C1 segment of cervical spinal cord (tissue), 14 donors: Measurements from ENCODE around the gene PDE6H.

Source experiments
- DNase-seq, 14 donors: peaks; one replicate each; lab custom pipeline; 2025; lab: John Stamatoyannopoulos, UW

The PDE6H gene

DNA sequence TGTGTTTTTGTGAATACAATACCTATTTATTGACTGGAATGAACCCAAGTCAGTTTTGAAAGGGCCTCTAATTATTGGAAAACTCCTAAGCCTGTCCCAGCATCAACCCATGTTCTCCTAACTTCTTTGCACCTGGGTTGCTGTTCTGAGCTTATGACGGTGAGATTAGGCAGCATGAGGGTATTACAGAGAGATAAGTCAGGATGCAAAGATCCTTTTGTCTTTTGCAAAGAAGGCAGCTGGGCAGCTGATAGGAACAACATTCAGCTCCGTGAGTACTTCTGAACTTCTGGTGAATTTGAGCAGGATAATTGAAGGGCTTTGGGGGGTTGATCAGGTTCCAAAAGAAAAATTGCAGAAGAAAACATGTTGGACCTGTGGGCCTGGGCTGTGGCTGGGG, at the start of gene PDE6H:
Gene PDE6H (plus strand): TSS at position 227 of the 400 bp plus-strand sequence. CDS start 4,971 bp downstream, outside the sequence.
- DNase-seq: no peak

DNA sequence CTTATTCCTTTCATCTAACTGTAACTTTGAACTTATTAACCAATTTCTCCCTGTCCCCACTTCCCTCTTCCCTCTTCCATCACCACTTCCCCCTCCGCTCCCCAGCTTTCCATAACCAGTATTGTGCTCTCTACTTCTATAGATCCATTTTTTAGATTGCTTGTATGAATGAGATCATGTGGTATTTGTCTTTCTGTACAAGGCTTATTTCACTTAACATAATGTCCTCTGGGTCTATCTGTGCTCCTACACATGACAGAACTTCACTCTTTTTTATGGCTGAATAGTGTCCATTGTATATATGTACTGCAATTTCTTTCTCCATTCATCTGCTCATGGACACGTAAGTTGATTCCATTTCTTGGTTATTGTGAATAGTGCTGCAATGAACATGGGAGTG, 48.9 kb upstream of the PDE6H start:
- no peak for DNase-seq

DNA sequence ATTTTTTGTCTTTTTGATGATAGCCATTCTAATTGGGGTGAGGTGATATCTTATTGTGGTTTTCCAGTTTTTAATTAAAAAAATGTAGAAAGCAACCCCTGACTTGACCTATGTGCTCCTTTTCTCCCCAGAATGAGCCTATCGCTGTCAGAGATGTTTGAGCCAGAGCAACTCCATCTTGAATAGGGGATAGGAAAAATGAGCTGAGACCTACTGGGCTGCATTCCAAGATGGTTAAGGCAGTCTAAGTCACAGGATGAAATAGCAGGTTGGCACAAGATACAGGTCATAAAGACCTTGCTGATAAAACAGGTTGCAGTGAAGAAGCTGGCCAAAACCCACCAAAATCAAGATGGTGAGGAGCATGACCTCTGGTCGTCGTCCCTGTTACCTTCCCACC, 48.3 kb upstream of the PDE6H start:
- DNase-seq: no peak

DNA sequence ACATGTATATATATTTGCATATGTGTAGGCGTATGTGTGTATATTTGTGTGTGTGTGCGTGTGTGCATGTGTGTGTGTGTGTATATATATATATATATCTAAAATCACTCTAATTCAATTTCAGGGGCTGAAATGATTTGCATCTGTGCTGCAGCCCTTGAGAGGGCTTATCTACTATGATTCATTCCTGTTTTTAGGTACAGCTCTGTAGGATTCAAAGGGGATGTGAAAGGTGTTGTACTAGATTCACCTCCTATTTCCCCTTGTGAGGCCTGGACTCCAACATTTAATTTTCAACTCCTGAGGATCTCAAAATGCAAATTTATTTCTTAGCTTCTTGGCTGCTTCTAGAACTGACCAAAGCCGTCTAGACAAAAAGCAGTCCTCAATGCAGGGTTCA, 45.6 kb upstream of the PDE6H start:
- DNase-seq: no peak

DNA sequence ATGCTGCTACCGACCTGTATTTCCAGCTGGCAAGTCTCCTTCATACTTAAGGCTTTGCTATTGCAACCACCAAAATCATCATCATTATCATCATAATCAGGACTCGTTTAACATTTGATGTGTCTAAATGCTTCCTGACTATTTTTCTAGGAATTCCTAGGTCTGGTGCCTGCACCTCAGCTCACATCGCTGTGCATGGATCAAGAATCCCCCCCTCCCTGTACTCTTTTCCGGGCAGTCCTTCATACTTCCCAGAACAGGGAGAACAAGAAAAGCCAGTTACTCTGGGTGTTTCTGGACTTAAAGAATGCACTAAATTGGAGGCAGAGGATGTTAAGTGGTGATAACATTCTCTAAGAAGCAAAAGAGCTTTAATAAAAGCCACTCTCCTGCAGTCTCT, 43.9 kb upstream of the PDE6H start:
- DNase-seq: no peak

DNA sequence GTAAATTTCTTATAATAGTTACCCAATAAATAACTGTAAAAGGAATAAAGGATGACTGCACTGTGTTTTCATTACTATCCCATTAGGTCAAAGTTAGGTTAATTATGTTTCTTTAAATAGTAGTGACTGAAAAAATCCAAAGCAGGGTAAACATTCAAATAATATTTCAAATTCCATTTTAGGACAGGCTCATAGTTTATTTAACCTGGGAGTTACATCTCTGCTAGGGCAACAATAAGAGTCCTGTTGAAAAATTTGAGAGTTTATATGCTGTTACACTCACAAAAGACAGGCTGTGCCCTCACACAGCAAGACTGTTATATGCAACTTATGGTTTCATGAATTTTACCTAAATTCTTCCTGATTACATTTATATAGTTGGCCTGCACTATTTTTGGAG, 42.5 kb upstream of the PDE6H start:
- DNase-seq: no peak

DNA sequence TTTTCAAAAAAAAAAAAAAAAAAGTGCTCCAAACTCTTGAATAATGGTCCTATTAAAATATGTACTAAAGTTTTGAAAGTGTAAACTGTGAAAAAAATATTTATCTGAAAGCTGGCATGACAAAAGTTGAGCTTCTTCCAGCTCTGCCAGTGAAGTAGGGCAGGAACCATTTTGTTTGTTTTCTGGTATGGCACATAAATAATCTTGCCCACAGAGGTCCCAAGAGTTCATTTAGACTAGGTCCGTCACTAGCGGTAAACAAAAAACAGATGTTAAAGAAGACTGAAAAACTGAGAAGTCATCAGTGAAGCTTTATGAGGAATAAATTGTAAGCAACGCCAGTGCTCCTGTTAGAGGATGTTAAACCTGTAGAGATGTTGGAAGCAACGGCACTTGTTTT, 41.5 kb upstream of the PDE6H start:
- DNase-seq: no peak

DNA sequence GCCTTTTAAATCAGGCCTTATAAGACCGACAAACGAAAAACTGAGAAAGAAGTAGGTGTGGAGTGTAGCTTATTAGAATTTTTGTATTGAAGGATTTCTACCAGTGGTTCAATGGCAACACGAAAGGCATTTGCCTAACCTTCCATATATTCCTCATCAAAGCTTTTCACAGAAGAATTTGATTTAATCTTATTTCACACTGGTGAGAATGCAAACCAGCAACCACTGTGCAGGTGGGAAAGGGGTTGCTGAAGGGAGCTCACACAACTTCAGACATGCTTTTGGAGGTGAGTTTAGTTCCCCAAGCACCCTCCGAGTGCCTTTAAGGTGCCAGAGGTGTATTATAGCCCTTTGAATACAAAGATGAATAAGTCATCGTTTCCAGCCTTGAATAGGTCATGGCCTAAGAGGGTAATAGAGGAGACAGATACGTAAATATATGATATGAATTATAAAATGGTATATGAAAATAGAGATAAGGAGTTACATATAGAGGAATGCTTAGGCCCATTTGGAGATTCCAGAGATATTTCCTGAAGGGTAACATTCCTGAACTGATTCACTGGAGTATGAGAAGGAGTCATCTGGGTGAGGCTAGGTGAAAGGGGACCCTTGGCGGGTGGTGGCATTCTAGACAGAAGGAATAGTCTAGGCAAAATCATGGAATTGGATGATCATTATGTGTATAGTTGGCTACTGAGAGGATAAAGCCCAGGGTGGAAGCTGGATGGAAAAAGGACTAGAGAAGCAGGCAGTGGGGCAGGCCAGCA, 40.9 kb upstream of the PDE6H start:
- no peak for DNase-seq

DNA sequence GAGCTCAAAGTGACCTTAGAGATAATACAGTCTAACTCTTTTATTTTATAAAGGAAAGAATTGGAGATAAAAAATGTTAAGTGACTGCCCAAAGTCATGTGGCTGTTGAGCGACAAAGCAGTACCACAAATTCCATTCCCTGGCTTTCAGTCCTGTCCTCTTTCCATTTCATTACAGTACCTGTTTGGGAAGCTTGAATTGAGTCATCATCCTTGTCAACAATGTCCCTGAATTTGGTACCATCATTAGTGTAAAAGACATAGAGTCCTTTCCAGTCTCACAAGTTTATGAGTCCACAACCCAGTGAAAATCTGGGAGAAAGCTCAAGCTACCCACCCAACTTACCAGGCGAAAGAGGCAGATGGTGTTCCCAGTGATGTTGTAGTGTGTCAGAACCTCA, 38.3 kb upstream of the PDE6H start:
- no peak for DNase-seq

DNA sequence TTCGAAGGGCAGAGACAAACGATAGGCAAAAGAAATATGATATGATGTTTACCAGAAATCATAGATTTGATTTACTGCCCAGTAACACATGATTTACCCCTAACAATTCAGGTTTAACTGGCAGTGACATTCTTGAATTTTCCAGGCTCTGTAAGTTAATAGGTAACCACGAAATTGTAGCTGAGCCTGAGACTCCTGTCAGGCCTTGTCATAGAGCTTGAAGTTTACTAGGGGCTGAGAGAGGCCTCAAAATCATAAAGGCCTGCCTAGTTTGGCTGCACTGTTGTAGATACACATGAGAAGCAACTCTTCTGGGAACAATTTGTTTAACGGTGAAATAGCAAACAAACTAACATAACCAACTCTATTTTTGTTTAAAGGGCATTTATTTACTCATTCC, 37.8 kb upstream of the PDE6H start:
- no peak for DNase-seq

DNA sequence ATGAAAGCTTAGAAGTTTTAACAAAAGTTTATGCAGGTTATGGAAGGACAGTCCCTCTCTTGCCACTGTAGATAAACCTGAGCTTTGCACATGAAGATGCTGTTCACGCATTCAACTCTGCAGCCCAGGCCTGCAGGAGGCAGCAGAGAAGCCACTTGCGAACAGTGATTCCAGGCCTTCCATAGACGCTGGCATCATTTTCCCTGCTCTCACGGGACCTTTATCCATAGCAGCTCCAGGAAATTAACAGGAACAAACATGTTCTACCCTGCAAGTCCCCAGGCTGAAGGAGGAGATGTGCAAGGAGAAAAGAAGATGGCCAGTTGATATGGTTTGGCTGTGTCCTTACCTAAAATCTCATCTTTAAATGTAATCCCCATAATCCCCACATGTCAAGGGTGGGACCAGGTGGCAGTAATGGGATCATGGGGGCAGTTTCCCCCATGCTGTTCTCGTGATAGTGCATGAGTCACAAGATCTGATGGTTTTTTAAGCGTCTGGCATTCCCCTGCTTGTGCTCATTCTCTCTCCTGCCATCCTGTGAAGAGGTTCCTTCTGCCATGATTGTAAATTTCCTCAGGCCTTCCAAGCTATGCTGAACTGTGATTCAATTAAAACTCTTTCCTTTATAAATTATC, 36.5 kb upstream of the PDE6H start:
- DNase-seq: no peak

DNA sequence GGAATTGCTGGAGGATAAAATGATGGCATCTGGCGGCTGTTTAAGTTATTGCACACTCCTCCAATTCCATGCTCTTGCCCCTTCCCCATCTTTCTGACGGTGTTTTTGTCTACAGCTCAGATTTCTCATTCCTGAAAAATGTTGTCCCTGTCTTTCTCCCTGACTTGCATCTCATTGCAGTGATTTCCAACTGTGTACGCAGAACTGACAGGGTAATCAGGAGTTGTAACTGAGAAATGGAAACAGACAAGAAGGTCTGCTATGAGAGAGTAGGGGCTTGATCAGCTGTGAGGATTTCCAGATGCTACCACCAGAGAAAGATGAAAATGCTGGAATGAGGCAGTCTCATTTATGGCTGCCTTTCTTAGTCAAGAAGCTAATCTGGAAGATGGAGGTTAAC, 35.8 kb upstream of the PDE6H start:
- no peak for DNase-seq

DNA sequence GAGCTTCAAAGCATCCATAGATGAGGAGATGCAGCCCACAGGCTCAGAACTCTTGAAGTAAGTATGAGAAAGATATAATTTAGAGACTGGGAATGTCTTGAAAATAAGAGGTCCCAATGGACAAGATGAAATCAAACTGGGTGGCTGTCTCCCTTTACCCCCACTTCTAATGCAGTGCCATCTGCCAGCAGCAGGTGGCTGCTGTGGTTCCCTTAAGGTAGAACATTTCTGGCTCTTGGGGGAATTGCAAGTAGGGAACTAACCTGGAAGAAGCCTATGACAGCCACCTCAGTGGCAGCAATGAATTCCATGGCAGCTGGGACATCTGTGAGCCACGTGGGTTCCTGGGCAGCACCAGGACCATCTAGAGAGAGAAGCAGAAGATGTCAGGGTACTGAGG, 35.2 kb upstream of the PDE6H start:
- DNase-seq: no peak

DNA sequence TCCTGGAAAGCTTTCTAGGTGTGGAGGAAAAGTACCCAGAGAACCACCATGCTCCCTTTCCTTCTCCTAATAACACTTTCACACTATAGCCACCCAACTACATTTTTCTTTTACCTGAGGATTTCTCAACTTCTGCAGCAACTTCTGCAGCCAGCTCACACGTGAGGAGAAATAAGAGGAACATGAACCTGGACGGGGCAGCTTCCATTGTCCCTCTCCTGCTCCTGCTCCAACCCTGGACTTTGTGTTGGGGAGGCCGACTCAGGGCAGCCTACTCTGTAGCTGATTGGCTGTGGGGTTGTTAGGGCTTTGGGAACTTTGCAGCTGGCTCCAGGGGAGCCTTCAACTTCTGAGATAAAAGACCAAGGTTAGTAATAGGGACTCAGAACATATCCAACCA, 34.5 kb upstream of the PDE6H start, which contains the start of gene ERP27:
Gene ERP27 (minus strand): TSS at position 237 of the 400 bp plus-strand sequence. CDS start 29 bp downstream, at position 208.
- DNase-seq: no peak

DNA sequence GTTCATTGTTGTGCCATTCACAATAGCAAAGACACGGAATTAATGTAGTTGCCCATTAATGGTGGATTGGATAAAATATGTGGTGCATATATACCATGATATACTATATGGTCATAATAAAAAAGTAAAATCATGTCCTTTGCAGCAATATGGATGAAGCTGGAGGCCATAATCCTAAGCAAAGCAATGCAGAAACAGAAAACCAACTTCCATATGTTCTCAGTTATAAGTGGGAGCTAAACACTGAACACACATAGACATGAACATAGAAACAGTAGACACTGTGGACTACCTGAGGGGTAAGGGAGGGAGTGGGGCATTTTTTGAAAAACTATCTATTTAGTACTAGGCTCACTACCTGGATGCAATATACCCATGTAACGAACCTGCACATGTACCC, 31.5 kb upstream of the PDE6H start:
- DNase-seq: no peak

DNA sequence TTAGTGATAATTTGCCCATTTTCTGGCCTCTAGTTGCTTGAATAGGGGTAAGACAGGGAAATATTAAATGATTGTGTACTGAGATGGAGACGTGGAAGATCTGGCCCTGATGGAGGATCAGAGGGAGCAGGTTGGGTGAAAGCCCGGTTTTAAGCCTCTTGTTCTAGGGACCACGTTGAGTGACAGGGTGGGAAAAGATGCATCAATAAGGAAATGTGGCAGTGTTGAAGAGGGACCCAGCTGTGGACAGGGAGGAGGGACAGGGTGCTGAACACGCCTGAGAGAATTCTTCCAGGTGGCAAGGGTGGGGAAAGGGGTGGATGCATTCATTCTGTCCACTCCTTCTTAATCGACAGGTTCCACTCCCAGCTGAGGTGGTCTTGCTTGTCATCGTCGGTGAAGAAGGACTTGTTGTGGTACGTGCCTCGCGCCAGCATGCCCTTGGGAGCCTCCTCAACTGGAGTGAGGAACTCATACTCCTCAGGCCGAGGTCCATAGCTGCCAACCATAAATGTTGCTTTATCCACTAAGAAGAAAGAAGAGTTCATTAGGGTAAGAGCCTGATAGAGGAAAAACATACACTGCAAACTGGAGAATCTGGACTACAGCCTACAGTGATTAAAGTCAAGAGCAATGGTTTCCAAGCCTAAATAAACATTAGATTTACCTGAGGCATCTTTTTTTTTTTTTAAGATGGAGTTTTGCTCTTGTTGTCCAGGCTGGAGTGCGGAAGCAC, 30.5 kb upstream of the PDE6H start:
- DNase-seq: no peak

DNA sequence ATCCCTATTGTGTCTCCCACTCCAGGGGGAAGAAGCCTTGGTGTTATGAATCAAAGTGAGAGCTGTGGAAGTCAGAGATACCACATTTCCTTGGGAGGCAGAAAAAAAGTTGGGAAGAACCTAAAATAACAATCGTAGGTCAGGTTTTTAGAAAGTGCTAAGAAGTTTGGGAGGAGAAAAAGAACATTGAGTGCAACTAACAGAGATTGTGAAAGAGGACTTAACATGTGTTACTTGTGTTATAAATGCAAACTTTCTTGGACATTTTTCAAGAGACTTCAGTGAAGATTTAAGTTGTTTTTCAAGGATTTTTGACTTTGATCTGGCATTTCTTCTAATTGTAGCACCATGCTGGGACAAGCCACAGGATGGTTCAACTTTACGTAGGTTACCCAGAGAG, 26.7 kb upstream of the PDE6H start:
- no peak for DNase-seq

DNA sequence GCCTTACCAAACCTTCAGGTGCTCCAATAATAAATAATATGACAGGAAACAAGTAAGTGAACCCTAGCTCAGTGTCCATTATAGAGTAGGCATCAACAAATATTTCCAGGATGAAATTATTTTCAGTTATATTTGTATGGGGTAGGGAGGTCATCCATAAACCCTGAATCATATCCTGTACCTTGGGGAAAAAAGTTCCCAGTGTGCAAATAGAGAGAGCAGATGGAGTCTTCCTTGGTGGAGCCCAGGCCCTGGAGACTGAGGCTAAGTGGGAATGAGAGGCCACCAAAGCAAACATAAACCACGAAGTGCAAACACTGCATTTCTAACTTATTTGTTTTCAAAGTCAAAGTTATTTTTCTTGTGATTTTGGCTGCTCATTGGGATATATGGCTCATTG, 26.0 kb upstream of the PDE6H start:
- DNase-seq: no peak

DNA sequence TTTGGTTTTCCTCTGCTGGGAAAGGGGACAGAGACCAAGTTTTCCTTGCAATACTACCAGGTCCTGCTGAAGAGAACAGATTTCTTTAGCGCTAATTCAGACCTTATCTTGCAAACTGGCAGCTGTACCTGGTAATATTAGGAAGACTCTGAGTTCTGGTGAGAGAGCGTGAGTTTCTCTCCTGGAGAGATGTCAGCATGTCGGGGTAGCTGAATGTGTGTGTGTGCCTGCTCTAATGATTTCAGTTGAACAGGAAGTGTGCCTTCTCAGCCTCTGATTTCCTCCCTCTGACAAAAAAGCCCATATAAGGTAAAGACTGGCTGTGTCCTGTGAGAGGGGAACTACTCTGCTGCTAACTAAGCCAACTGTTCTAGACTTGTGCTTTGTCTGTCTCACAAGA, 24.2 kb upstream of the PDE6H start:
- DNase-seq: peak in 1 of 14 donors; percentile 7

DNA sequence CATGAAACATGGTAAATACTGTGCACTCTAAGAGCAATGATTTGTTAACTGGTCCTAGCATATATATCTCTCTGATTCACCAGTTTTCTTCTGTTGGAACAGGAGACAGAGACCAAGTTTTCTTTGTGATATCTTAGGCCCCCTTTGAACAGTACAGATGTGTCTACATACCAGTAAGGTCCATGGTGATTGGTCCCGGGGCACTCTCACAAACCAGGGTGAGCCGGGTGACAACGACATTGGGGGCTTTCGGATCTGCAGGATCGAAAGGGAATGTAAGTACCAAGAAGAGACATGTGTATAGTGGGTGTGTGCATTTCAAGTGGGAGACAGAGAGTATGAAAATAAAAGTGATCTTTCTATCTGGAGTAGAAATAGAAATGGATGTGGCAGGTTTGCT, 23.2 kb upstream of the PDE6H start:
- no peak for DNase-seq

DNA sequence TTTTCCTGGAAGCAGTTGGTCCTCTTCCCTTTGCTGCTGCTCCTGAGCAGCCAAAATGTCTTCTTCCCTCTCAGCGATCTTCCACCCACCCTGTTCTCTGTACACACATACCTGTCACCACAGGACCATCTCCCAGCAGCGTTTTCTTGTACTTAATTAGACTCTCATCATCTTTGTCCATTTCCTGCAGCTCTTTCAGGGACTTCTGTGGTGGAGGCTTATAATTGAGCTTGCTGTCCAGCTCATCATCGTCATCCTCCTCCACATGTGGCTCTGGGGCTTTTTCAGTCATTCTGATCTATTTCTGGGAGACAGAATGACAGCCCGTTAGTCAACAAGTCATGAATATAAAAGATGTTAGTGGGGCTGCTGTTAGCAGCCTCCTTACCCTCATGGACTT, 22.4 kb upstream of the PDE6H start:
- no peak for DNase-seq

DNA sequence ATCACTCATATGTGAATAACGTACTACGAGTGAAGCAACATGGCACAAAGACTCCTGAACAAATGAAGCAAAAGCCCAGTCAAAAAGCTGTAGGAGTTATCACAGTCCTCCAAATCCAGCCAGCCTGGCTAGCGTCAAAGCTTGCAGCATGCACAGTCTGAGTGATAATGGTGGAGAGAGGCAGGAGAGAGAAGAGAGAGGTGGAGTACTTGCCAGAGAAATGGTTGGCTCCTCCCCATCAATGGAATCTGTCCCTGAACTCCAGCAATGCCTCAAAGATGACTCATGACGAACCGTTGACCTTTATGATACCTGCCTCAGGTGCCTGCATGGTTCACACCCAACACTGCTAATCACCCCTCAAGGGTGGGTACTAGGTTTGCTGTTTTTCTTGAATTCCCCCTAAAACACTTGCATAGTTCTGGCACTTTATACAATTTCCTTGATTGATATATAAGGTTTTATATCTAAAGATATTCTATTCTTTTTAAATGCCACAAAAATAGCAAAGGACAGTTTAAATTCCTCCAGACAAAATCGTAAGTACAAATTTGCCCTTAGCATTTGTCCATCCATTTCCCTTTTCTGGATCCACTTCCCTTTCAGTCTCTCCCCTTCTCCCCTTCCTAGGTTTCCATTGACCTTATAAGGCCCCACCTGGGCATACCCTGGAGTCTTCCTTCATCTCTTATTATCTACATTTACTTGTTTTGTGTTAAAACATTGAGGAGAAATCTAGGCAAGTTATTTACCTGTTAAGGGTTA, 21.7 kb upstream of the PDE6H start:
- DNase-seq: no peak
